Tibial nerve (tissue), 4 donors: ENCODE data around the gene LONP1. TPM values are rescaled to one million over a fixed set of nuclear protein-coding genes. Genes with fewer than 3 reads are reported as not detected.

Experiments
- DNase-seq, 2 donors: peaks; one replicate each; pipeline ENCODE4 v3.0.0-alpha.2; 2019; ENCODE audit warnings: low spot score in 2 of 2
- H3K27ac ChIP-seq, 4 donors: fragments of 200-600 bp; sonication (generic) in 3 of 4; one replicate each; pipeline ENCODE4 v1.5.1; 2017 to 2019; ENCODE audit warnings: mild to moderate bottlenecking in 1 of 4
- H3K27me3 ChIP-seq, 2 donors: fragments of 200-600 bp; sonication (generic) in 1 of 2; one replicate each; pipeline versions ENCODE4 v1.5.1 to v1.6.0; 2017 to 2019
- H3K36me3 ChIP-seq, 3 donors: fragments of 200-600 bp; sonication (generic); one replicate each; pipeline ENCODE4 v1.5.1; 2018 to 2019
- H3K4me1 ChIP-seq, 4 donors: fragments of 200-600 bp; sonication (generic) in 3 of 4; one replicate each; pipeline ENCODE4 v1.5.1; 2017 to 2019
- H3K4me3 ChIP-seq, 4 donors: fragments of 200-600 bp; sonication (generic) in 3 of 4; one replicate each; pipeline ENCODE4 v1.5.1; 2017 to 2019; ENCODE audit warnings: mild to moderate bottlenecking in 1 of 4, moderate library complexity in 1 of 4
- H3K9me3 ChIP-seq, 4 donors: fragments of 200-600 bp; sonication (generic) in 3 of 4; one replicate each; pipeline ENCODE4 v1.5.1; 2017 to 2019
- EP300 ChIP-seq, 2 donors: sonication (generic); formaldehyde crosslinking; IDR thresholded peaks; one replicate each; pipeline ENCODE4 v1.6.1; 2017; ENCODE audit warnings: antibody characterized with exemption in 2 of 2, mild to moderate bottlenecking in 1 of 2
- POLR2A ChIP-seq, 2 donors: fragments of 450-650 bp; IDR thresholded peaks; one replicate each; pipeline ENCODE4 v1.6.1; 2017; ENCODE audit warnings: antibody characterized with exemption in 2 of 2, mild to moderate bottlenecking in 2 of 2, moderate library complexity in 2 of 2
- WGBS, 2 donors: methylation state at CpG; one replicate each; pipeline ENCODE4 v1.1.5; 2018; 5-methylcytosine and 5-hydroxymethylcytosine counted together
- total RNA-seq, 4 donors: library from RNA; depleted of rRNA; stranded (reverse); fragments of >200 nt; gene quantifications; one replicate each; pipeline ENCODE4 v1.1.0, GENCODE V29; 2016
- TF ChIP-seq, protein P1 (sequence below), 5 experiments: fragments of 200-600 bp in 3 of 5; fragments of 450-650 bp in 2 of 5; sonication (generic) in 3 of 5; IDR thresholded peaks; one replicate each; pipeline ENCODE4 v1.5.1; 2016 to 2019; ENCODE audit warnings: antibody characterized with exemption in 5 of 5, mild to moderate bottlenecking in 3 of 5, moderate library complexity in 2 of 5

The LONP1 gene
- total RNA-seq, 4 donors from 2014 or later: 107 to 116 (median 110) TPM

DNA sequence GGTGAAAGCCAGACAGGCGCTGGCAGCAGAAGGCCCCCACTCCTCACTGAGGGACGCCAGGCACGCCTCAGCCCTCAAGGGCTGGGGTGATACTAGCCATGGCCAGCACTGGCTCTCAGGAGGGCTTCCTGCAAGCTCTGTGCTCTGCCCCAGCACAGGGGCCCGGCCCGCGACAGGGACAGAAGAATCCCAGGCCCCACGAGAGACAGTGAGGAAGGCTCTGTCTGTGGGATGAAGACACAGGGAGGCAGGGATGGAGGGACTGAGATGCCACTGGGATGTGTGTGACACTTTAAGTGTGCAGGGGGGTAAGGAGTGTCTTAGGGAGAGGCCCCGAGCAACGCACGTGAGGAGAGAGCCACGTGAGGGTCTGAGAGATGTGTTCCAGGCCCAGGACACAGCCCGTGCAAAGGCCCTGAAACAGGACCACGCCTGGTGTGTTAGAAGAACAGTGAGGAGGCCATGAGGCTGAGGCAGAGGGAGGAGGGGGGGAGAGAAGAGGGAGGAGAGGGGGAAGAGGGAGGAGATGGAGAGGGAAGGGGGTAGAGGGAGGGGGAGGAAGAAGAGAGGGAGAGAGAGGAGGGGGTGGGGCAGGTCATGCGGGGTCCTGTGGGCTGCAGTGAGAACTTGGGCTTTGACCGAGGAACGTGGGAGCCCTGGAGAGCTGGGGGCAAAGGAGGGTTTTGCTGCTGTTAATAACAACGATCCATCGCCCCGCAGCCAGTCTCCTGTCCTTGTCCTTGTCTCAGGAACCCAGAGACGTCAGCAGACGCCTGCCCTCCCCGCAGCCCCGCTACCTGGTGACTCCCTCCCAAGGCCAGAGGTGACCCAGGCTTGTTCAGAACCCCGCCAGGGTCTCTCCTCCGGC is 22.7 kb downstream of the LONP1 start:
- peaks cover 0 to 13% (median 1%) of the 10 kb centered on the region in 4 donors for H3K4me1 ChIP-seq
- H3K9me3 ChIP-seq: no peaks in the 10 kb centered on the region
- H3K27me3 ChIP-seq: no peaks in the 10 kb centered on the region
- WGBS, 2 donors: 76% methylated on average over 23 to 24 of the region's 25 CpGs
- H3K4me3 ChIP-seq: no peak overlapping the region
- H3K27ac ChIP-seq: no peak overlapping the region
- peaks cover 3 to 100% (median 45%) of the 10 kb centered on the region in 3 donors for H3K36me3 ChIP-seq
- DNase-seq: no peak
- TF ChIP-seq POLR2A (IDR thresholded peaks at IDR 0.05) (no peak), EP300 (IDR thresholded peaks at IDR 0.05) (no peak)
- TF ChIP-seq, protein P1, sequence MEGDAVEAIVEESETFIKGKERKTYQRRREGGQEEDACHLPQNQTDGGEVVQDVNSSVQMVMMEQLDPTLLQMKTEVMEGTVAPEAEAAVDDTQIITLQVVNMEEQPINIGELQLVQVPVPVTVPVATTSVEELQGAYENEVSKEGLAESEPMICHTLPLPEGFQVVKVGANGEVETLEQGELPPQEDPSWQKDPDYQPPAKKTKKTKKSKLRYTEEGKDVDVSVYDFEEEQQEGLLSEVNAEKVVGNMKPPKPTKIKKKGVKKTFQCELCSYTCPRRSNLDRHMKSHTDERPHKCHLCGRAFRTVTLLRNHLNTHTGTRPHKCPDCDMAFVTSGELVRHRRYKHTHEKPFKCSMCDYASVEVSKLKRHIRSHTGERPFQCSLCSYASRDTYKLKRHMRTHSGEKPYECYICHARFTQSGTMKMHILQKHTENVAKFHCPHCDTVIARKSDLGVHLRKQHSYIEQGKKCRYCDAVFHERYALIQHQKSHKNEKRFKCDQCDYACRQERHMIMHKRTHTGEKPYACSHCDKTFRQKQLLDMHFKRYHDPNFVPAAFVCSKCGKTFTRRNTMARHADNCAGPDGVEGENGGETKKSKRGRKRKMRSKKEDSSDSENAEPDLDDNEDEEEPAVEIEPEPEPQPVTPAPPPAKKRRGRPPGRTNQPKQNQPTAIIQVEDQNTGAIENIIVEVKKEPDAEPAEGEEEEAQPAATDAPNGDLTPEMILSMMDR (IDR thresholded peaks at IDR 0.05): no peak

DNA sequence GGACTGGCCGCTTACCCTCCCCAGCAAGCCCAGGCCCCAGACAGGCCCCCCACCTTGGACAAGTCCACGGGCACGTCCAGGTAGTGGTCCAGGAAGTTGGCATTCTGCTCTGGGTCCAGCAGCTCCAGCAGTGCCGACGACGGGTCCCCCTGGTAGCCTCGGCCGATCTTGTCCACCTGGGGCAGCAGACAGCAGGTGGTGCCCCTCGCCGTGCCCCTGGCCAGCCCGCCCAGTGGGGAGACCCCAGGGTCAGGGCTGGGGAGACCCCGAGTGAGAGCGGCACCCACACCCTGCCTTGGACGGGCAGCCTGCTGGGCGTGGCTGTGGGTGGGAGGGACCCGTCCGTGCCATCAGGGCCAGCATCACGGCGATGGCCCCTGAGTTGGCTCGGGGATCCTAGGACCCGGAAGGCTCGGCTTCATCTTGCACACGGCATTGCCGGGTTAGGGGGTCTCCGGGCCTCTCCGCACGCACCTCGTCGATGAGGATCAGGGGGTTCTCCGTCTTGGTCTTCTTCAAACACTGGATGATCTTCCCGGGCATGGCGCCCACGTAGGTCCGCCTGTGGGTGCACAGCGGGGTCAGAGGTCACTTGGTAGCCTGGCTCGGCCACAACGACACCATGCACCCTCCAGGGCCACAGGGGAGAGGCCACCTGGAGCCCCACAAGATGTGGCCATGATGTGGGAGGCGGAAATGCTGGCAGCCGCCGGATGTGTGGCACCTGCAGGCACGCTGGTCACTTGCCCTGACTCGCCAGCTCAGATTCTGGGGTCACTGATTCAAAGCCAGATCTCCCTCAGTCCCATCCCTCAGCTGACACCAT is 23.5 kb downstream of the LONP1 start:
- TF ChIP-seq, protein P1 (IDR thresholded peaks at IDR 0.05): no peak
- no peak for TF ChIP-seq POLR2A (IDR thresholded peaks at IDR 0.05)
- no peak for TF ChIP-seq EP300 (IDR thresholded peaks at IDR 0.05)
- Histone ChIP-seq H3K9me3 (no peaks in the 10 kb centered on the region), H3K36me3 (peaks cover 3 to 100% (median 45%) of the 10 kb centered on the region in 3 donors), H3K4me3 (no peak overlapping the region), H3K27me3 (no peaks in the 10 kb centered on the region), H3K4me1 (peaks cover 0 to 21% (median 10%) of the 10 kb centered on the region in 4 donors), H3K27ac (no peak overlapping the region)
- DNase-seq: no peak
- 78 to 82% methylated on average over 32 to 37 of the region's 42 CpGs for WGBS, 2 donors

DNA sequence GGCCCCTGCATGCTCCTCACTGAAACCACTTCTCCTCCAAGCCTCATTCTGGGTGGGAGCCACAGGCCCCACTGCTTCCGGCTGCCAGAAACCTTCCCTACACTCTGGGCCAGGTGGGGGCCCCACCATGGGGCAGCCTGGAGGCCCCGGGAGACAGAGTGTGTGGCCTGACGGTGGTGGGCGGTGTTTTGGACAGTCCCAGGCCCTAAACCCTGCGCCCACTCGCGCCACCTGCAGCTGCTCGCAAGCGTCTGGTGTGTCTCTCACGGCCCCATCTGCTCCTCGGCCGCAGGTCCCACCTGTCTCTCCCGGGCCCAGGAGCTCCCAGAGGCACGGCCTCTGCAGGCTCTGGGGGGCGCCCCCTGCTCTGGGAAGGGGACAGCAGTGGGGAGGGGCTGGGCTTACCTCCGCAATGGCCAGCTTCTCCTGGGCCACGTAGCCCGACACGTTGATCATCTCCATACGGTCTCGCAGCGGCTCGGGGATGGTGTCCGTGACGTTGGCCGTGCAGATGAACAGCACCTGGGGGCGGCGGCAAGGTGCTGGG is 24.2 kb downstream of the LONP1 start:
- H3K36me3 ChIP-seq: peaks cover 3 to 94% (median 45%) of the 10 kb centered on the region in 3 donors
- H3K4me3 ChIP-seq: no peak overlapping the region
- H3K9me3 ChIP-seq: no peaks in the 10 kb centered on the region
- H3K27me3 ChIP-seq: no peaks in the 10 kb centered on the region
- TF ChIP-seq EP300 (IDR thresholded peaks at IDR 0.05) (no peak), POLR2A (IDR thresholded peaks at IDR 0.05) (no peak)
- TF ChIP-seq, protein P1 (IDR thresholded peaks at IDR 0.05): no peak
- DNase-seq: no peak
- H3K27ac ChIP-seq: no peak overlapping the region
- peaks cover 0 to 28% (median 13%) of the 10 kb centered on the region in 4 donors for H3K4me1 ChIP-seq
- WGBS, 2 donors: 82 to 86% methylated on average over 22 of the region's 28 CpGs

DNA sequence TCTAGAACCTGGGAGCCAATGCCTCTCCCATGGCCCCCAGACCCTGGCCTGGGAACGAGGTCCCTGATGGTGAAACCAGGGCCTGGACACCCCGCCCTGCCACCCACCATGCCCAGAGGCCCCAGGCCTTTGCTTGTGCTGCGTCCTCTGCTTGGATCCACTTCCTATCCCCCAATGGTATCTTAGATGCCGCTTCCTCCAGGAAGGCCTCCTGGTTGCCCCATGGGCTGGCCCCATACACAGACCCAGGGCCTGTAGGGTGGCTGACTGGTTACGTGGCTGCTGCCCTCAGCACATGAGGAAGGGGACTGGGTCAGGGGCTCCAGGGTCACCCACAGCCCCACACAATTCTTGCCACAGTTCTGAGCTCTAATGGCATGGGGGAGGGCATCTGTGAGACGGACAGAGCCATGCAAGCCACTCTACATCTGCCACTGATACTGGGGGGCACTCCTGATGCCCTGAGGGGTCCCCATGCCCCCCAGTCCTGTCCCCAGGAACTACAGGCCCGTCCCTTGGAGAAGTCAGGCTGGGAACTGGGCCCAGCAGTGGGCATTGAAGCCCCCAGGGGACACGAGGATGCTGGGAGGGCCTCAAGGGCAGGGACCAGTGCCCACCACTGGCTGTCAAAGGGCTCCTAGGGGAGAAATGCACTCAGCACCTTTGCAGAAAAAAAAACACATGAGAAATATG is 24.8 kb downstream of the LONP1 start:
- H3K27ac ChIP-seq: no peak overlapping the region
- H3K27me3 ChIP-seq: no peaks in the 10 kb centered on the region
- H3K36me3 ChIP-seq: peaks cover 3 to 88% (median 39%) of the 10 kb centered on the region in 3 donors
- H3K4me3 ChIP-seq: no peak overlapping the region
- no peaks in the 10 kb centered on the region for H3K9me3 ChIP-seq
- no peak for DNase-seq
- WGBS, 2 donors: 78 to 89% methylated on average over 7 to 8 of the region's 8 CpGs
- TF ChIP-seq, protein P1 (IDR thresholded peaks at IDR 0.05): no peak
- TF ChIP-seq EP300 (IDR thresholded peaks at IDR 0.05): no peak
- TF ChIP-seq POLR2A (IDR thresholded peaks at IDR 0.05): no peak
- peaks cover 0 to 29% (median 13%) of the 10 kb centered on the region in 4 donors for H3K4me1 ChIP-seq
